Keratinocyte (primary cell): ENCODE data around the gene DLAT. TPM values are rescaled to one million over a fixed set of nuclear protein-coding genes. Genes with fewer than 3 reads are reported as not detected.
A peak's percentile ranks its signal among the peaks of the same experiment; 100 is the strongest.

ENCODE experiments used
- DNase-seq: peaks from one replicate; pipeline ENCODE4 v3.0.0-alpha.2; 2011; ENCODE audit warnings: low read depth, missing footprints, low spot score
- FAIRE-seq: peaks from 2 replicates; lab custom pipeline; 2011; peaks lifted over from hg19 to GRCh38; lab: Jason Lieb, UNC
- H2AFZ ChIP-seq: 2 replicates; pipeline ENCODE4 v1.6.0; 2012; ENCODE audit warnings: low read length, control low read depth, inconsistent platforms; ENCODE audit not compliant: control insufficient read depth
- H3K27ac ChIP-seq: 2 replicates; pipeline ENCODE4 v1.5.1; 2011; ENCODE audit warnings: low read length; ENCODE audit not compliant: control insufficient read depth, insufficient read depth
- H3K27me3 ChIP-seq: 3 replicates; pipeline ENCODE4 v1.6.0; 2011; ENCODE audit warnings: low read length; ENCODE audit not compliant: control insufficient read depth, insufficient read depth; ENCODE audit errors: extremely low read depth
- H3K36me3 ChIP-seq, 2 experiments: 2 replicates in 1 of 2; 3 replicates in 1 of 2; pipeline ENCODE4 v1.5.1; 2011; ENCODE audit warnings: low read length in 2 of 2, mild to moderate bottlenecking in 1 of 2; ENCODE audit not compliant: control insufficient read depth in 2 of 2, insufficient read depth in 2 of 2; ENCODE audit errors: extremely low read depth in 1 of 2
- H3K4me1 ChIP-seq: 3 replicates; pipeline ENCODE4 v1.5.1; 2011; ENCODE audit warnings: low read length; ENCODE audit not compliant: control insufficient read depth, insufficient read depth; ENCODE audit errors: extremely low read depth
- H3K4me2 ChIP-seq: 3 replicates; pipeline ENCODE4 v1.6.0; 2011; ENCODE audit warnings: low read depth, low read length; ENCODE audit not compliant: control insufficient read depth, insufficient read depth; ENCODE audit errors: extremely low read depth
- H3K4me3 ChIP-seq, 3 experiments: fragments of 200-600 bp in 1 of 3; sonication (generic) in 1 of 3; 2 replicates in 2 of 3; 3 replicates in 1 of 3; pipeline ENCODE4 v1.5.1; 2011 to 2016; ENCODE audit warnings: low read length in 3 of 3, mild to moderate bottlenecking in 3 of 3, control low read depth in 2 of 3, inconsistent platforms in 1 of 3, low read depth in 1 of 3, mixed read lengths in 1 of 3, mixed run types in 1 of 3, moderate library complexity in 1 of 3; ENCODE audit not compliant: control insufficient read depth in 2 of 3, insufficient read depth in 2 of 3; ENCODE audit errors: extremely low read depth in 1 of 3
- H3K79me2 ChIP-seq: 2 replicates; pipeline ENCODE4 v1.6.0; 2012; ENCODE audit warnings: low read length; ENCODE audit not compliant: control insufficient read depth, insufficient read depth
- H3K9ac ChIP-seq: 3 replicates; pipeline ENCODE4 v1.6.0; 2011; ENCODE audit warnings: low read length; ENCODE audit not compliant: control insufficient read depth, insufficient read depth; ENCODE audit errors: extremely low read depth
- H3K9me1 ChIP-seq: 3 replicates; pipeline ENCODE4 v1.6.0; 2011; ENCODE audit warnings: low read length; ENCODE audit not compliant: control insufficient read depth, insufficient read depth; ENCODE audit errors: extremely low read depth
- H3K9me3 ChIP-seq: 2 replicates; pipeline ENCODE4 v1.5.1; 2012; ENCODE audit warnings: low read depth, low read length; ENCODE audit not compliant: control insufficient read depth
- H4K20me1 ChIP-seq: 3 replicates; pipeline ENCODE4 v1.6.0; 2011; ENCODE audit warnings: low read length; ENCODE audit not compliant: control insufficient read depth, insufficient read depth; ENCODE audit errors: extremely low read depth
- CTCF ChIP-seq, 3 experiments: IDR thresholded peaks in 1 of 3; conservative IDR thresholded peaks in 1 of 3; optimal IDR thresholded peaks in 1 of 3; 2 replicates in 2 of 3; 3 replicates in 1 of 3; pipeline versions ENCODE3 to v1.5.1; 2011; ENCODE audit warnings: low read length in 3 of 3, mild to moderate bottlenecking in 3 of 3, moderate library complexity in 2 of 3, control low read depth in 1 of 3, inconsistent platforms in 1 of 3; ENCODE audit not compliant: insufficient read depth in 2 of 3; ENCODE audit errors: extremely low read depth in 1 of 3
- EZH2 ChIP-seq: IDR thresholded peaks from one replicate; pipeline ENCODE4 v1.6.1; 2012; ENCODE audit warnings: inconsistent platforms, mild to moderate bottlenecking, low read length, moderate library complexity
- dilution Hi-C: fragments of 300-500 bp; cut with MboI; formaldehyde crosslinking; loops from one replicate; pipeline ENCODE4 v1.7.0; 2020; ENCODE audit warnings: low sequenced_read_pairs; ENCODE audit not compliant: extremely low pct_ligation_motif_present
- polyA plus RNA-seq, 5 experiments: library from polyadenylated mRNA; depleted of rRNA in 3 of 5; stranded (reverse) in 3 of 5; stranded (forward) in 1 of 5; unstranded in 1 of 5; fragments of >200 nt; gene quantifications; 1 replicate in 1 of 5; 2 replicates in 3 of 5; 3 replicates in 1 of 5; pipeline versions ENCODE4 v1.2.1 to v1.2.3, GENCODE V29; 2011 to 2012; ENCODE audit warnings: missing spikeins in 2 of 5, low read depth in 1 of 5, low replicate concordance in 1 of 5

The DLAT gene
- polyA plus RNA-seq, 1 donor (not counting 4 experiments of a cell fraction or from before 2014, with no cell fraction given), result 41.9 TPM

DNA sequence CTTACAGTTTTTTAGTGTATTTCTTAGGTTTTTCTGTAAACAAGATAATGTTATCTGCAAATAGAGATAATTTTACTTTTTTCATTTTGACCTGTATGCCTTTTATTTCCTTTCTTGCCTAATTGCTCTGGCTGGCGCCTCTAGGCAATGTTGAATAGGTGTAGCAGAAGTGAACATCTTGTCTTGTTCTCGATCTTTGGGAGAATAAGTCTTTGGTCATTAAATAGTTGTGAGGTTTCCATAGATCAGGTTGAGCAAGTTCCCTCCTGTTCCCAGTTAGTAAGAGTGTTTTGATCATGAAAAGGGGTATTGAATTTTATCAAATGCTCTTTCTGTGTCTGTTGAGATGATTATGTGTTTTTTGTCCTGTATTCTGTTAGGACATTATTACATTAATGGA is 24.6 kb downstream of the DLAT start:
- Histone ChIP-seq H3K4me1 (peaks cover 13% of the 10 kb centered on the region), H2AFZ (no peak overlapping the region), H4K20me1 (no peaks in the 10 kb centered on the region), H3K9ac (no peak overlapping the region), H3K4me2 (no peak overlapping the region), H3K79me2 (no peaks in the 10 kb centered on the region), H3K9me3 (no peaks in the 10 kb centered on the region), H3K9me1 (no peaks in the 10 kb centered on the region), H3K27ac (no peak overlapping the region), H3K4me3 (no peak overlapping the region), H3K36me3 (peaks cover 13 to 19% of the 10 kb centered on the region in 2 experiments), H3K27me3 (no peaks in the 10 kb centered on the region)
- dilution Hi-C loops, result no loop called here
- DNase-seq (no peak), FAIRE-seq (peak; percentile 63)
- TF ChIP-seq CTCF (optimal IDR thresholded peaks at IDR 0.05 in 1 of 3, IDR thresholded peaks at IDR 0.05 in 1 of 3, conservative IDR thresholded peaks at IDR 0.05 in 1 of 3; ENCODE audit: extremely low read depth in 1 of 3, insufficient read depth in 2 of 3, low read length in 3 of 3), result no peak
- TF ChIP-seq EZH2, result no peak

GRCh38 chr11:112050721-112051120 is 25.5 kb downstream of the DLAT start:
- dilution Hi-C loops, result no loop called here
- no peaks in the 10 kb centered on the region for H4K20me1 ChIP-seq
- H3K27ac ChIP-seq, result no peak overlapping the region
- H3K36me3 ChIP-seq, result peaks cover 10 to 19% of the 10 kb centered on the region in 2 experiments
- H3K79me2 ChIP-seq, result no peaks in the 10 kb centered on the region
- no peak overlapping the region for H3K9ac ChIP-seq
- no peaks in the 10 kb centered on the region for H3K27me3 ChIP-seq
- FAIRE-seq, result peak; percentile 5
- TF ChIP-seq CTCF (optimal IDR thresholded peaks at IDR 0.05 in 1 of 3, IDR thresholded peaks at IDR 0.05 in 1 of 3, conservative IDR thresholded peaks at IDR 0.05 in 1 of 3; ENCODE audit: extremely low read depth in 1 of 3, insufficient read depth in 2 of 3, low read length in 3 of 3) (no peak), EZH2 (no peak)
- H2AFZ ChIP-seq, result no peak overlapping the region
- no peak for DNase-seq
- H3K4me1 ChIP-seq, result peaks cover 13% of the 10 kb centered on the region
- H3K4me3 ChIP-seq, result no peak overlapping the region
- no peak overlapping the region for H3K4me2 ChIP-seq
- H3K9me1 ChIP-seq, result no peaks in the 10 kb centered on the region
- H3K9me3 ChIP-seq, result no peaks in the 10 kb centered on the region
